Occipital lobe (tissue), 2 donors: ENCODE results near the gene KIZ. TPM values are rescaled to one million over a fixed set of nuclear protein-coding genes. Genes with fewer than 3 reads are reported as not detected.
"Not testable (repeated sequence)": the region's sequence is repeated elsewhere in the genome, so short reads cannot be mapped to it uniquely, and the experiment has no call there.

Source experiments
- DNase-seq: peaks from one replicate; lab custom pipeline; 2025; lab: John Stamatoyannopoulos, UW
- total RNA-seq: library from RNA; depleted of rRNA; stranded (reverse); fragments of >200 nt; gene quantifications from one replicate; pipeline ENCODE4 v1.2.3, GENCODE V29; 2014

KIZ gene
- total RNA-seq, 1 donor from 2014 or later = 8.4 TPM

- DNase-seq = no peak
Observed at GRCh38 chr20:21136015-21136732, 10.3 kb downstream of the KIZ start.

- no peak for DNase-seq
Observed at GRCh38 chr20:21137078-21137477, 11.2 kb downstream of the KIZ start.

- no peak for DNase-seq
Observed at GRCh38 chr20:21139881-21140566, 14.1 kb downstream of the KIZ start.

GRCh38 chr20:21141825-21142224, 15.9 kb downstream of the KIZ start:
- no peak for DNase-seq

- DNase-seq = no peak
Observed at GRCh38 chr20:21143194-21143890, 17.5 kb downstream of the KIZ start.

GRCh38 chr20:21145424-21145823, 19.5 kb downstream of the KIZ start:
- no peak for DNase-seq

- no peak for DNase-seq
Observed at GRCh38 chr20:21146215-21146614, 20.3 kb downstream of the KIZ start.

GRCh38 chr20:21147593-21147992, 21.7 kb downstream of the KIZ start:
- no peak for DNase-seq

GRCh38 chr20:21149344-21149743, 23.5 kb downstream of the KIZ start:
- DNase-seq = no peak

- DNase-seq = no peak
Observed at GRCh38 chr20:21151791-21152190, 25.9 kb downstream of the KIZ start.

- no peak for DNase-seq
Observed at GRCh38 chr20:21154692-21155091, 28.8 kb downstream of the KIZ start.

- DNase-seq = no peak
Observed at GRCh38 chr20:21155268-21155667, 29.4 kb downstream of the KIZ start.

GRCh38 chr20:21156266-21156665, 30.4 kb downstream of the KIZ start:
- DNase-seq = no peak

GRCh38 chr20:21157006-21157405, 31.1 kb downstream of the KIZ start:
- no peak for DNase-seq

GRCh38 chr20:21159658-21160380, 33.9 kb downstream of the KIZ start:
- DNase-seq = no peak

GRCh38 chr20:21161926-21162325, 36.0 kb downstream of the KIZ start:
- DNase-seq = no peak

GRCh38 chr20:21162631-21163030, 36.7 kb downstream of the KIZ start:
- no peak for DNase-seq

- DNase-seq = no peak
Observed at GRCh38 chr20:21166801-21167200, 40.9 kb downstream of the KIZ start.

GRCh38 chr20:21167261-21167660, 41.4 kb downstream of the KIZ start:
- no peak for DNase-seq

GRCh38 chr20:21168061-21168460, 42.2 kb downstream of the KIZ start:
- not testable (repeated sequence) for DNase-seq

- DNase-seq = no peak
Observed at GRCh38 chr20:21172626-21173025, 46.7 kb downstream of the KIZ start.

- DNase-seq = no peak
Observed at GRCh38 chr20:21173485-21173884, 47.6 kb downstream of the KIZ start.
